Measurements from ENCODE around the gene ZFYVE27.

The ZFYVE27 gene

DNA sequence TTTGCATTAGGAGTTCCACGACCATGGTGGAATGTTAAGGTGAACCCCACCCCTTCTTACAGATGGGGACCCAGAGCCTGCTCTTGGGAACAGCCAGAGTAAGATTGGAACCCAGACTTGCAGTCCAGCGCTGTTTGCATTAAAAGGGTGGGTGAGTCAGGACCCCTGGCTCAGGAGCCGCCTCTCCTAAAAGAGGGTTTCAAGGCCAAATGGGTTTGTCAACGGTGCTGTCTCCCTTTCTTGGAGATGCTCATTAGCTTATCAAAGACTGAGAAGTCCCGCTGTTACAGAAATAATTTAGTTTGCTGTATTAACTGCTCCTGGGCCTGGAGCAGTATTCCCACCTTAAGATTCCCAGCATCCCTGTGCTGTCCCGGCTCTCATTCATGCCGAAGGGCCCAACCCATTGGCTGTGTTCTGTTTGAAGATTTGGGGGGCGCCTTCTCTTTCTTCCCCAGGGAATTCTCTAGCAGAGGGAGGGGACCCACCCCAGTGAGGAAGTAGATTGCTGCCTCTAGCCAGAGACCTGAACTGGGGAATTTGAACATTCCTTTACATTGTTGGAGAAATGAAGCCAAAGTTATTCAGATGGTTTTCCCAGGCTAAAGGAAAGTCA is 21.6 kb upstream of the ZFYVE27 start:
- no peak for DNase-seq (ENCODE audit: low read depth)

DNA sequence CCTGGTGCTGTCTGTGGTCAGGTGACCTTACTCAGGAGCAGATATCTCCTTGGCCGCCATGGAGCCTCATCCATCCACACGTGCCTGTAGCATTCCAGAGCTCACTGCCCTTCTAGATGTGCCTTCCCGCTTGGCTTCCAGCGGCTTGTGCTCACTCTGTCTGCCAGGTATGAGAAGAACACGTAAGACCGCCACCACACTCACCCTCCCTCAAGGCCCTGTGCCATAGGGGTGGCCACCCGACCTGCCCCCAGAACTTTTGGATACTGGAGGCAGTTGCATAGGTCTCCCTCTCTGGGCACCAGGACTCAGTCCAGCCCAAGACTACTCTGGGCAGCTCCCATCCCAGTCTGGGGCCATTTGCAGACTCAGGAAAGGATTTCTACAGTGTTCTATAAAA is 19.3 kb upstream of the ZFYVE27 start:
- DNase-seq (ENCODE audit: low read depth): no peak

DNA sequence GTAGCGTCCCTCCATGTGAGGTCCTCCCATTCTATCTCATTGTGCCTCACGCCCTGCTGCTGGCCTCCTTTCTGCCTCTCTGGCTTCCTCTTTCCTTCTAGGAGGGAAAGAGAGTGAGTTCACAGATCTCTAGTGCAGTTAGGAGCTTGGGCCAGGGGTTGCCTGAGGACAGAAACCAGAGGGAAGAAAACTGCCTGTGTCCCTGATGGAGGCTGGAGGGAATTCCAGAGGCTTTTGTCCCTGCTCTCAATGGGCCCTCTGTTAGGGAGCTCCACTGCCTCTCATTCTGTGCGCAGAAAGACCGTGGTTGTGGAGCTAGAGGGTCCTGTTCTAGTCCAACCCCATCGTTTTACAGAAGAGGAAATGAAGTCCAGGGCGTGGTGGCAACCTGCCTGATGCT is 18.8 kb upstream of the ZFYVE27 start:
- DNase-seq (ENCODE audit: low read depth): no peak

DNA sequence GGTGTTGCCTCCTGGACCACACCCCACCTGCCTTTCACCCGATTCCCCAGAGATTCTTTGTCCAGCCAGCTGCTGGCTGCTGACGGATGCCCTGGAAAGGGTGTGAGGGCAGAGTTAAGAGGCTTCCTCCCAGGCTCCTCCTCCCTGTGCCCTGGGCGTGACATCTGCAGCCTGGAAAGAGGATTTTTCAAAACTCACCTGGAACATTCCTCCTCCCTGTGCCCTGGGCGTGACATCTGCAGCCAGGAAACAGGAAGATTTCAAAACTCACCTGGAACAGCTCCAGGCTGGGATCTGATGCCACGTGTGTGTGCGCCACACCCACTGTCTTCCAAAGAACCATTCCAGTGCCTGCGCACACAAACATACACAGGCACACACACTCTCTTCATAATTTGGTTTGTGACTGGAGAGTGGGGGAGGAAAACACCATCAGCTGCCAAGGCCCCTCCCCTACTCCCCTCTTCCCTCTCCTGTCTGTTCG is 18.2 kb upstream of the ZFYVE27 start:
- no peak for DNase-seq (ENCODE audit: low read depth)

DNA sequence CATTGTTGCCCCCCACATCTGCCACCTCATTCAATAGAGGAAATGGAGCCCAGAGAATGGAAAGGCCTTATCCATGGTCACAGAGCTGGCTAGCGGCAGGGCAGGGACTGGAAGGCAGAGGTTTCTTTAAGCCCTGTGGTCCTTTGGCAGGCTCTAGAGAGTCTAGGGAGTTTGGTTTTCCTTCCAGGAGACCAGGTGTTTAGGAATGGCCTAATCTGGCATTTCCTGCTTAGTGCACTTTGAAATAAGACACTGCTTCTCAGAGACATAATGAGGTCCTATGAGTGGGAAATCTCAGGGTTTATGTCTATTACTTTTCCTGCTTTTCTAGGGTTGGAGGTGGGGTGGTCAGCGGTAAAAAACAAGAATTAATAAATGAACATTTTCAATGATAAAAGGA is 17.3 kb upstream of the ZFYVE27 start:
- DNase-seq (ENCODE audit: low read depth): no peak

DNA sequence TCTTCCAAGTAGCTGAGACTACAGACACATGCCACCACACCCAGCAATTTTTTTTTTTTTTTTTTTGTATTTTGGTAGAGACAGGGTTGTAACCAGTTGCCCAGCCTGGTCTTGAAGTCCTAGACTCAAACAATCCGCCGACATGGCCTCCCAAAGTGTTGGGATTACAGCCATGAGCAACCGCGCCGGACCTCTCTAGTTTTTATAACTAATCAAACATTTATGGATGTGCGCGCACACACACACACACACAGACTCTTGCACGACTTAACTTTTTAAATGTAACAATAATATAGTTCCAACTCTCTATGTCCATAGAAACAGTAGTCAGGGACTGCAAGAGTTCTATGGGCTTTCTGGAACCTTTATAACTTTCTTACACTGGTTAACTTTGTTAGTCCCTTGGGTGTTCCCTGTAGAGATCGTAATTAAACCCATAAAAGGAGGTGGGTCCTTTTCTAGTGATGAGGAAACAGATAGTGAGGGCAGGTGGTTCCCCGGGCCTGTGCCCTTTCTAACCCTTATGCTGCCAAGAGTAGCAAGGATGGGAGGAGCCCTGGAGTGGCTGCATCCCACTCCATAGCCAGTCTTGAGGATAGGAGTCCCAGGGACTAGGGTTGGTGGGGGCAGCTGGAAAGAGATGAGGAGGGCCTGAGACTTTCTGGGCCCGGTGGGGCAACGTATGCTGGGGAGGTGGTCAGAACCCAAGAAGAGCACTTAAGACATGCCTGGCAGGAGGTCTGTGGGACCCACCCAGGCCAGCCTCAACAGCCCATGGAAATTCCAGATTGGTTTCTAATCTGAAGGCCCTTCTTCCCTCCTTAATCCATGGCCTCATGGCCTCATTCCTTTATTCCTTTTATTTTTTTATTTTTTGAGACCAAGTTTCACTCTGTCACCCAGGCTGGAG is 14.8 kb upstream of the ZFYVE27 start:
- no peak for DNase-seq (ENCODE audit: low read depth)

DNA sequence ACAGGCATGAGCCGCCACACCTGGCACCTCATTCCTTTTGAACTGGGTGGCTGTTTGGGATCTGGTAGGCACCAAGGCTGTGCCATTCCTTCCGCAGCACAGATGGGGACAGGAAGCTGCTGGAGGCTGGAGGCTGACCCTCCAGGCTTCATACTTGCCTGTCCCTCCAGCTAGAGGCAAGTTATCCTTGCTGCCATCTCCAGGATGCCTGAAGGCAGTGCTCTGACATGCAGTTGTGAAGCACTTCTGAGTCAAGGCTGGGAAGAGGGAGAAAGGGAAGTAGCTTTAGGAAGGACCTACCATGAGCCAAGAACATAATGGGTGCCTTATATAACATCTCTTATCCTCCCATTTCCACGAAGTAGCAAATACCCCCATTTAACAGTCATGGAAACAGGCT is 13.9 kb upstream of the ZFYVE27 start:
- no peak for DNase-seq (ENCODE audit: low read depth)

DNA sequence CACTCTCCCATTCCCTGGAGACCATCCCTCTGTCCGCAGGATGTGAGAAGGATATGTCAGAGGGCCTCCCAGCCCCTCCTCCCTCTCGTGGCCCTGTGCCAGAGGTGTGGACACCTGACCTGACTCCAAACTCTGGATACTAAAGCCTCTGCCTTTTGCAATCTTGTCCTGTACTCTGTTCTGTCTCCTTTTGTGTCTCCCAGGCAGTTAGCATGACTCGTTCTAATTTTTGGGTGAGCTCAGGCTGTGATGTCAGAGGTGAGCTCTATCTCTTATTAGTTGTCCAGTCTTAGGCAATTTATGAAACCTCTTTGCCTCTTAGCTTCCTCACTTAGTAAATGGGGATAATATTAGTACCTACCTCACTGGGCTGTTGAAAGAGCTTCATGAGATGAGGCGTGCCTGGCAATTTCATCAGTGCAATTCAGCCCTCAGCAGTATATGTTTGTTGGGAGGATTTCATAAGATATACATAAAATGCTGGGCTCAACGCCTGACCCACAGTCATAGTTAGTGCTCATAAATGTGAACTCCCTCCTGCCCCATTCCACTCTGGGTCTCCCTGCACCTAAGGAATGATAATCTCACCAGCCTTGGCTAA is 12.5 kb upstream of the ZFYVE27 start:
- peak; percentile 63 for DNase-seq (ENCODE audit: low read depth)

DNA sequence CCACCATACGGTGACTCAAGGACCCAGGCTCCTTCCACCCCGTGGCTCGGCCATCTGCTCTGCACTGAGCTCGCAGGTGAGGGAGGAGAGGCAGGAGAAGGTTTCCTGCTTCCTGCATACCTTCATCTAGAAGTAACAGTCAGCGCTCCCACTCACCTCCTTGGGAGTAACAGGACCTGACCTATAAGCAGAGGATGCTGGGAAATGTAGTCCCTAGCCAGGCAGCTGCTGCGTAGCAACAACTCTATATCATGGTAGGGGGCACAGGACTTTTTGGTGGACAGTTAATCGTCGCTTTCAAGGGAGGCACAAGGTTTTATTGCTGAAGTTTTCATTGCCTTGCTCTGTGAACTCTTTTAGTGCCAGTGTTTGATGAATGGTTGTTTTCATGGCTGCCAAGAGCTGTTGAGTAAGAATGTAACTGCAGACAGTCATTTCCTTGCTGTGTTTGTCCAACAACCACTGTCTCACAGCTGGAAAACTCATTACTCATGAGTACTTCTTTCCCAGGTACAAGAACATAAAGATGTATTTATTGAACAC is 10.2 kb upstream of the ZFYVE27 start:
- DNase-seq (ENCODE audit: low read depth): peak; percentile 84

DNA sequence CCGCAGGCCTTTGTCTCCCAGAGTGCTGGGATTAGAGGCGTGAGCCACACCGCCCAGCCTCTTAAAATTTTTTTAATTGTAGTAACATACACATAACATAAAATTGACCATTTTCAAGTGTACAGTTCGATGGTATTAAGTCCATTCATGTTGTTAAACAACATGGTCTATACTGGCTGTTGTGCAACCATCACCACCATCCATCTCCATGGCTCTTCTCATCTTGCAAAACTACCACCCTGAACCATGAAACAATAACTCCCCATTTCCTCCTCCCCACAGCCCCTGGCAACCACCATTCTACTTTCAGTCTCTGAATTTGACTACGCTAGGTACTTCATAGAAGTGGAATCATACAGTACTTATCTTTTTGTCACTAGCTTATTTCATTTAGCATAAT is 7.9 kb upstream of the ZFYVE27 start:
- no peak for DNase-seq (ENCODE audit: low read depth)

DNA sequence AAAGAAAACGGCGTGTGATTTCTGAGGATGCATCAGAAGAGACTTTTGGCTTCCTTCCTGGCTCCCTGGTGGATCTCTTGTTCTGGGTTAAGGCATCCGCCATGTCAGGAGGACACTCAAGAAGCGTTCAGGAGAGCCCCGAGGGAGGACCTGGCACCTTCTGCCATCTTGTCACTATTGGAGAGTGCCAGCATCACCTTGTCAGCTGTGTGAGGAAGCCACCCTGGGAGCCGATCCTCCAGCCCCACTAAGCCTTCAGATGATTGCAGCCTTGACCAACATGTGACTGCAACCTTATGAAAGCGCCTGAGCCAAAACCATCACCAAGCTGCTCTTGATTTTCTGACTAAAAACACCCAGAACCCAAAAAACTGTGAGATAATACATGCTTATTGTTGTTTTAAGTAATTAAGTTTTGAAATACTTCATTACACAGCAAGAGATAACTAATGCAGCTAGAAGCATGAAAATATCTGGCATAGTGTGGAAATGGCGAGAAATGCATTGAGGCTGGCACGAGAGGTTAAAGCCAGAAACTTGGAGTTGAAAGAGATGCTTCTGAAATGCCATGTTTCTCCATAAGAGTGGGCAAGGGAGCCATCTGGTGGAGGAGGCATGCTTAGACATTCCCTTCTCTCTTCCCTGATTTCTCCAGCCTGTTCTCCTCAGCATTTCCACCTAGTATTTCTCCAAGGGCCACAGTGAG is 5.4 kb upstream of the ZFYVE27 start:
- DNase-seq (ENCODE audit: low read depth): no peak

DNA sequence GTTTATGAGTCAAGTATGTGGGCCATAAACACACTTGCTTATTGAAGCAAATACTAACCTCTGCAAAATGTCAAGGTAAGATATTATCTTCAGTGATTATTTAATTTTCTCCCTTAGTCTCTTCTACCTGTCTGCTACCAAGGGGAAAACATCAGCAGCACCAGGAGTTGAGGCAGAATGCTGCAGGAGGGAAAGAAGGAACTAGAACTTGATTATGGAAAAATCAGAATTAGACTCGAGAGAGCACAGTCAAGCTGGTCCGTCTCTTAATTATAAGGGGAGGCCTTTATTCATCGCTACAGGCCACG is 4.9 kb upstream of the ZFYVE27 start:
- DNase-seq (ENCODE audit: low read depth): no peak

DNA sequence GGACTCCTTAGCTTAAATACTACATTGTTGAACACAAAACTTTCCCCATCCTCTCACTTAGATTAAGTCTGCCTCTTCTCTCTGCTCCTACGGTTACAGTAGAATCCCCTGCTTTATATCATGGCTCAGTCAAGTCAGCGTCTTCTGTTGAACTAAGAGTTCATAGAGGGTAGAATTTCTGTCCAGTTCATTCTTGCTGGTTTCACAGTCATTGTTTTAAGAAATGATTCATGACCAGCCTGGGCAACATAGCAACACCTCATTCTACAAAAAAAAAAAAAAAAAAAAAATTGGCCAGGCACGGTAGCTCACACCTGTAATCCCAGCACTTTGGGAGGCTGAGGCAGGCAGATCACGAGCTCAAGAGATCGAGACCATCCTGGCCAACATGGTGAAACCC is 3.7 kb upstream of the ZFYVE27 start:
- no peak for DNase-seq (ENCODE audit: low read depth)

DNA sequence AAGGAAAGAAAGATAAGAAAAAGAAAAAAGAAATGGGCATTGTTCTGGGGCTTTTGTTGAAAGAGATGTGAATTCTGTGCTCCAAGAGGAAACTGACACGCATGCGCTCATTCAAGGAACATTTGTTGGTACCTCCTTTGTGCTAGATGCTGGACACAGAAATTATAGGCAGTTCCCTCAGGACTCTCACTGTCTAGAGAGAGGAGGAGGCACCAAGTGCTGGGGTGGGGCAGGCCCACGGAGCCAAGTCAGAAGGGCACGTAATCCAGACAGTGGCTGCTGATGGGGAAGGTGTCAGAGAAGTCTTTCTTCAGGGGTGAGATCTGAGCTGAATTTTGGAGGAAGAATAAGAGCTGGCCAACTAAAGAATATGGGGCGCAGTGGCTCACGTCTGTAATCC is 2.9 kb upstream of the ZFYVE27 start:
- no peak for DNase-seq (ENCODE audit: low read depth)

DNA sequence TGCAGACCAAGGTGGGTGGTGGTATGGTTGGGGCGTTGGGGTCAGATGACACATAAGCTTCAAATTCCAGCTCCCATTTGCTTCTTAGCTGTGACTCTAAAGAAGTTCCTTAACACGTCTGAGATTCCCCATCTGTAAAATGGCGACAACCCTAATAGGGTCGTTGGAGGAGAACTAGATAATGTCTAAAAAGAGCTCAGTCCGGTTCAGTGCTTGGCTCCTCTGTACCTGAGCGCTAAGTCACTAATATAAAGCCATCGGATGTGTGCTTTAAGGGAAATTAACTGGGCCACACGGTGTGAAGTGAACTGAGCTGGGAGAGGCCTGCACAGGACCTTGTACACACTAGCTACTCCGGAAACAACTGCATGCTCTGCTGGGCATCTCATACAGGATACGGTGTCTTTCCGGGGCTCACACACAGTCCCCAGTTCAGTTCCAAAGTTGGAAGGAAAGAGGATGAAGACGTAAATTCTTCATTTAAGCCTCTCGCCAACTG is 476 bp upstream of the ZFYVE27 start:
- no peak for DNase-seq (ENCODE audit: low read depth)

DNA sequence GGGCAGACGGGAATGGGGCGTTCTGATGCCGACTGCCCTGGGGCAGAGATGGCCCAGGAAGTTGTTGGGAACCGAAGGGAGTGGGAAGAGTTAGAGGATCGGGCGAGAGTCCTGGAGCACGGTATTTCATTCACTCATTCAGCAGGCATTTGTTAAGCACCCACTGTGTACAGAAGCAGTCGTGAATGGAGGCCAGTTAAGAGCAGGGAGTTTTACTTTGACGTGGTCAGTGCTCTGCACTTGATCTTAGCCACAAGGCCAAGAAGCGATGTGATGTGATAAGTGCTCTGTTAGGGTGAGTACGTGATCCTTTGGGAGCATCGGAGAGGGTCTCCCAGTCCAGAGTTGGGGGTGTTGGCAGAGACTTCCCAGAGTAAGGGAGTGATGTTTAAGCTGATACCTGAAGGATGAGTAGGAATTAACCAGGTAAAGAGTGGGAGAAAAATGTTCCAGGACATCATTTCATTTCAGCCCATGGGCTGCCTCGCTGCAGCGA is 890 bp downstream of the ZFYVE27 start:
- no peak for DNase-seq (ENCODE audit: low read depth)

DNA sequence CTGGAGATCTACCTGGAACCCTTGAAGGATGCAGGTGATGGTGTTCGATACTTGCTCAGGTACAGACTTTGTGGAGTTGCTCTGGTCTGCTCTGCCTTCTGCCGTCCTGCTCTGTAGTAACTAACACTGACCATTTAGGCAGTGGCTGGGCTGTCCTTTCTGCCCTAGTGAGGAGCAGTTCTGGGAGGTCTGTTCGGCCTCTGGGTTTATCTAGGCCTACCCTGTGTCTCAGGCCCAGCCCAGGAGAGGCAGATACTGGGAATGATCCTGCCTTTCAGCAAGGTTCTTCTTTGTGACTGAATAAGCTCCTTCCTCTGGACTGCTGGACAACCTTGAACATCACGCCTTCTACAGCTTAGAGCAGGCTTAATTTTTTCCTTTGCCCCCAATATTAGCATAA is 1.7 kb downstream of the ZFYVE27 start:
- DNase-seq (ENCODE audit: low read depth): no peak

DNA sequence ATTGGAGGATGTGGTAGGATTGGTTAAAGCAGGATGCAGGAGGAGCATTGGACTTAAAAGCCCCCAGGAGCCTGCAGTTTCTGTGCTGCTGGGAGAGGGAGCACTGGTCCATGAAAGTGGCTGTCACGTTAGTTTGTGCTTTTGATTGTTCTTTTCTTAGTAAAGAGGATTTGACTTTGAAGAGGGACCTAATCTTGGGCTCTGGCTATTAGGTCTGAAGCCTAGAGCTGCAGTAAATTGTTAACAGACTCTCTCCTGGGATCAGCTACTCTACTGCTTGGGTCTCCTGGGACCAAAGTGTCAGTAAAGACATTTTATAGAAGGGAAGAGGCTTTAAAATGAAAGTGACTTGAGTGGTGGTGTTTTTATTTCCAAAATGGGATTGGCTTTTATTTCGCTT is 3.7 kb downstream of the ZFYVE27 start:
- no peak for DNase-seq (ENCODE audit: low read depth)

DNA sequence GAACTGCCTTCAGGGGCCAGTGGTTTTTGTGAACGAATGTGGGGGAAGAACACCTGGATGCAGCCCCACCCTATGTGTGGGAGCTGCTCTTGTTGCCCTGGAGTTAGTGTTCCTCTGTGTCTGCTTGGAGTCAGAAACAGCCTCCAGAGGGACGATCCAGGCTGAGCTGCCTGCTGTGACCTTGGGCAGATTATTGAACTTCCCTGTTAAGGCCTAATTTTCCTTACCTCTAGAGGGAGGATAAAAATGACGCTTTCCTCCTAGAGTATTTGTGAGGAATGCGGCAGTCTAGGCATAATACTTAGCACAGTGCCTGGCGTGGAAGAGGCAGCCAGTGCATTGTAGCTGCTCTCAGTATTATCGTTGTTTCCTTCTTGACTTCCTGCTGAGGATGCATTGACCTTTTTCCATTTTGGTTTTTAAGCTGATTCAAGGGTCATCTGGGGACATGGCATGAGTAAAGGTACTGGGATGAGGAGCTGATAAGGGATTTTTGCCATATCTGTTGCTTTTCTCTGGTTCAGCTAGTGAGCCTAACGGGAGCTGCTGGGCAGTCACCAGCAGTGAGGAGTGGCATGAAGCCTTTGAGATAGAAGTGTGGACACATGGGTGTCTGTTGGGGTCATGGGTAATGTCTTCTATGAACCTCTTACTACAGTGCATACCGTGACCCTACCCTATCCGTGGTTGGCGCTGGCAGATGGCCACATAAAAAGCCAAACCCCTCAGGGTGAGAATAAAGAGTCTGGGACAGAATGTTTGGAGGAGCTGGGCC is 6.4 kb downstream of the ZFYVE27 start:
- DNase-seq (ENCODE audit: low read depth): no peak

DNA sequence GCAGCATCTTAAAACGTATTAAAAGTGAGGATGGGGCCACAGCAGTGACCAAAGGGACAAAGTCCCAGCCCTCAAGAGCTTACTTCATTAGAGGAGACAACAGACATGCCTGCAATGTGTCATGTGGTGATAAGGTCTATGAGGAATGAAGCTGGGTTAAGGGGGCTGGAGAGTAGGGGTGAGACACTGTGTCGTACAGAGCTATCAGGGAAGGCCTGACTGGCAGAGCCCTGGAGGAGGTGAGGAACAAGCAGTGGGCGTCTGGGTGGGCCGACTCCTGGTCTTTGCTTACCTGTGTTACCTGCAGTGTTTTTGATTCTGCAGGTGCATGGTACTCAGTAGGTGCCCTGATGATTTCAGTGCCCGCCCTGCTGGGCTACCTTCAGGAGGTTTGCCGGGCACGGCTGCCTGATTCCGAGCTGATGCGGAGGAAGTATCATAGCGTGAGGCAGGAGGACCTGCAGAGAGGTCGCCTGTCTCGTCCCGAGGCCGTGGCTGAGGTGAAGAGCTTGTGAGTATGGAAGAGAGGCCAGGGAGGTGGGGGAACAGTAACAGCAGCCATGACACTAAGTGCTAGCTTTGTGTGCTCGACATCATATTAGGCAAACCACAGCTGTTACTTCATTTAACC is 7.6 kb downstream of the ZFYVE27 start:
- DNase-seq (ENCODE audit: low read depth): no peak

DNA sequence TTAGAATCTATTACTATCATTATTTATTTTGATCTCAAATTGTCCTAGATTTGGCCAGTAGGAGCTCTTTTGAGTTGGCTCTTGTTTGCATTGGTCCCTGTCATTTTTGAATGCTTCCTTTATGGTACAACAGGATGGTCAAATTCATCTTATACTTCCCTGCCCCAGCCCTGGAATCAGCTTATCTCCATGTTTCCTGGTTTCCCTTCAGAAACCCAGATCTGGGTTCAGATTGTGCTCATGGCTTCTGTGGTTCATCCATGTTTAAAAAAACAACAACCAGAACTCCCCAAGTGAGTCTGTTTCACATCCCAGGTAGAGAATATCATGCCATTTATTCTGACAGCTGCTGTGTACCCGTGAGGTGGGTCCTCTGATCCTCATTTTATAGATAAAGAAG is 10.6 kb downstream of the ZFYVE27 start:
- no peak for DNase-seq (ENCODE audit: low read depth)

Measured in GM04504 (cell line).